HEK293 (cell line): ENCODE measurements around the gene CABLES2.

Experiments used
- CTCF ChIA-PET: fragments of 350-600 bp; formaldehyde crosslinking; extraction: SDS; loops from one replicate; lab custom pipeline; 2021; ENCODE audit warnings: antibody characterized with exemption; lab: Yijun Ruan, JAX
- POLR2A ChIA-PET: fragments of 300-600 bp; formaldehyde crosslinking; extraction: SDS; loops from one replicate; lab custom pipeline; 2020; ENCODE audit warnings: antibody characterized with exemption, inconsistent platforms; lab: Yijun Ruan, JAX
- H3K27ac ChIP-seq: fragments of 200-500 bp; sonication (Bioruptor generic); 2 replicates; pipeline ENCODE4 v1.5.1; 2014; ENCODE audit warnings: low read depth, low read length, control low read depth, inconsistent platforms; ENCODE audit errors: extremely low read depth
- H3K36me3 ChIP-seq, 2 experiments: fragments of 200-500 bp in 1 of 2; sonication (Bioruptor generic) in 1 of 2; 1 replicate in 1 of 2; 2 replicates in 1 of 2; pipeline ENCODE4 v1.5.1; 2014 to 2017; ENCODE audit warnings: inconsistent platforms in 2 of 2, low read length in 2 of 2; ENCODE audit not compliant: control insufficient read depth in 2 of 2, insufficient read depth in 1 of 2
- H3K4me1 ChIP-seq: fragments of 200-500 bp; sonication (Bioruptor generic); 2 replicates; pipeline ENCODE4 v1.5.1; 2014; ENCODE audit warnings: mild to moderate bottlenecking, low read length, inconsistent platforms; ENCODE audit not compliant: control insufficient read depth, insufficient read depth
- H3K4me3 ChIP-seq: 2 replicates; pipeline ENCODE4 v1.5.1; 2011; ENCODE audit warnings: low read depth, mild to moderate bottlenecking, control low read depth, low read length, moderate library complexity
- H3K9me3 ChIP-seq: fragments of 200-500 bp; sonication (Bioruptor generic); 2 replicates; pipeline ENCODE4 v1.5.1; 2014; ENCODE audit warnings: low read depth, low read length, inconsistent platforms; ENCODE audit not compliant: control insufficient read depth, insufficient read depth
- ATF2 ChIP-seq: fragments of 450-650 bp; formaldehyde crosslinking; IDR thresholded peaks from 2 replicates; pipeline ENCODE4 v1.5.1; 2016; ENCODE audit warnings: missing biosample characterization, missing genetic modification characterization, low read depth
- GLIS1 ChIP-seq: fragments of 450-650 bp; formaldehyde crosslinking; IDR thresholded peaks from 2 replicates; pipeline ENCODE4 v1.5.1; 2016; ENCODE audit warnings: missing biosample characterization, missing genetic modification characterization
- HIC1 ChIP-seq: fragments of 450-650 bp; formaldehyde crosslinking; IDR thresholded peaks from 2 replicates; pipeline ENCODE4 v1.5.1; 2016; ENCODE audit warnings: missing biosample characterization, missing genetic modification characterization
- SP7 ChIP-seq: fragments of 450-650 bp; formaldehyde crosslinking; IDR thresholded peaks from 2 replicates; pipeline ENCODE4 v1.5.1; 2016; ENCODE audit warnings: missing biosample characterization, missing genetic modification characterization
- ZBTB21 ChIP-seq: fragments of 450-650 bp; formaldehyde crosslinking; IDR thresholded peaks from 2 replicates; pipeline ENCODE4 v1.5.1; 2017; ENCODE audit warnings: missing biosample characterization, missing genetic modification characterization
- ZNF2 ChIP-seq: fragments of 450-650 bp; formaldehyde crosslinking; IDR thresholded peaks from 2 replicates; pipeline ENCODE4 v1.5.1; 2016; ENCODE audit warnings: missing biosample characterization, missing genetic modification characterization
- ZNF366 ChIP-seq: fragments of 450-650 bp; formaldehyde crosslinking; conservative IDR thresholded peaks from 2 replicates; pipeline ENCODE4 v1.5.1; 2016; ENCODE audit warnings: missing biosample characterization, missing genetic modification characterization
- ZNF391 ChIP-seq: fragments of 450-650 bp; formaldehyde crosslinking; IDR thresholded peaks from 2 replicates; pipeline ENCODE4 v1.5.1; 2016; ENCODE audit warnings: low read depth, missing biosample characterization, missing genetic modification characterization, borderline replicate concordance
- ZNF398 ChIP-seq: fragments of 450-650 bp; formaldehyde crosslinking; IDR thresholded peaks from 2 replicates; pipeline ENCODE4 v1.5.1; 2017; ENCODE audit warnings: missing biosample characterization, missing genetic modification characterization
- ZNF521 ChIP-seq: fragments of 450-650 bp; formaldehyde crosslinking; IDR thresholded peaks from 2 replicates; pipeline ENCODE4 v1.5.1; 2017; ENCODE audit warnings: missing biosample characterization, mild to moderate bottlenecking, missing genetic modification characterization
- ZNF747 ChIP-seq: fragments of 450-650 bp; formaldehyde crosslinking; IDR thresholded peaks from 2 replicates; pipeline ENCODE4 v1.5.1; 2016; ENCODE audit warnings: missing biosample characterization, missing genetic modification characterization
- ZXDB ChIP-seq: fragments of 450-650 bp; formaldehyde crosslinking; IDR thresholded peaks from 2 replicates; pipeline ENCODE4 v1.5.1; 2016; ENCODE audit warnings: missing biosample characterization, missing genetic modification characterization
- TF ChIP-seq, protein P1 (sequence below): fragments of 450-650 bp; formaldehyde crosslinking; IDR thresholded peaks from 2 replicates; pipeline ENCODE4 v1.5.1; 2016; ENCODE audit warnings: missing biosample characterization, missing genetic modification characterization
- TF ChIP-seq, protein P2 (sequence below): fragments of 450-650 bp; formaldehyde crosslinking; IDR thresholded peaks from 2 replicates; pipeline ENCODE4 v1.5.1; 2017; ENCODE audit warnings: missing biosample characterization, missing genetic modification characterization
- TF ChIP-seq, protein P3 (sequence below): fragments of 450-650 bp; formaldehyde crosslinking; IDR thresholded peaks from 2 replicates; pipeline ENCODE4 v1.5.1; 2016; ENCODE audit warnings: missing biosample characterization, missing genetic modification characterization
- TF ChIP-seq, protein P4 (sequence below): fragments of 450-650 bp; formaldehyde crosslinking; IDR thresholded peaks from 2 replicates; pipeline ENCODE4; 2016; ENCODE audit warnings: missing biosample characterization, missing genetic modification characterization
- TF ChIP-seq, protein P5 (sequence below): fragments of 450-650 bp; IDR thresholded peaks from 2 replicates; pipeline ENCODE4 v1.5.1; 2018; ENCODE audit warnings: missing biosample characterization, missing genetic modification characterization

The CABLES2 gene

GRCh38 chr20:62386383-62387218 is 20.5 kb downstream of the CABLES2 start, which contains the start of gene RPS21:
Gene RPS21, plus strand, starts transcription at chr20:62387103. Its CDS starts 236 bp downstream, at chr20:62387339.
- H3K4me1 ChIP-seq: peaks cover 5% of the 10 kb centered on the region; the same call in 1 of the 2 replicates
- peak within 1 kb of the TSS; percentile 93 for H3K4me3 ChIP-seq
- ChIA-PET POLR2A (interaction anchor here (0.6 to 2.1 kb wide), 20 partner anchors 9 to 1734 kb away, joined by 3 to 14 read pairs (median 6); partner anchors contain the start of genes ADRM1, COL9A3 and LSM14B), CTCF (interaction anchor here (0.6 to 1.3 kb wide), 5 partner anchors 23 to 904 kb away, joined by 3 to 4 read pairs (median 3); no protein-coding TSS in a partner anchor)
- H3K9me3 ChIP-seq: no peaks in the 10 kb centered on the region
- H3K27ac ChIP-seq: peak within 1 kb of the TSS; percentile 85
- H3K36me3 ChIP-seq: peaks cover 9 to 56% of the 10 kb centered on the region in 2 experiments
- TF ChIP-seq, protein P1, sequence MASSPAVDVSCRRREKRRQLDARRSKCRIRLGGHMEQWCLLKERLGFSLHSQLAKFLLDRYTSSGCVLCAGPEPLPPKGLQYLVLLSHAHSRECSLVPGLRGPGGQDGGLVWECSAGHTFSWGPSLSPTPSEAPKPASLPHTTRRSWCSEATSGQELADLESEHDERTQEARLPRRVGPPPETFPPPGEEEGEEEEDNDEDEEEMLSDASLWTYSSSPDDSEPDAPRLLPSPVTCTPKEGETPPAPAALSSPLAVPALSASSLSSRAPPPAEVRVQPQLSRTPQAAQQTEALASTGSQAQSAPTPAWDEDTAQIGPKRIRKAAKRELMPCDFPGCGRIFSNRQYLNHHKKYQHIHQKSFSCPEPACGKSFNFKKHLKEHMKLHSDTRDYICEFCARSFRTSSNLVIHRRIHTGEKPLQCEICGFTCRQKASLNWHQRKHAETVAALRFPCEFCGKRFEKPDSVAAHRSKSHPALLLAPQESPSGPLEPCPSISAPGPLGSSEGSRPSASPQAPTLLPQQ: peak; percentile 51; the same call in 1 of the 2 replicates
- peak; percentile 50 for TF ChIP-seq ZNF398 (tag by site-specific recombination)
- peak; percentile 61 for TF ChIP-seq ZXDB (tag by site-specific recombination)
- TF ChIP-seq ZNF2 (tag by site-specific recombination): 0 out of 2 replicates have a peak, but pooled peaks have one; percentile 15
- TF ChIP-seq, protein P2, sequence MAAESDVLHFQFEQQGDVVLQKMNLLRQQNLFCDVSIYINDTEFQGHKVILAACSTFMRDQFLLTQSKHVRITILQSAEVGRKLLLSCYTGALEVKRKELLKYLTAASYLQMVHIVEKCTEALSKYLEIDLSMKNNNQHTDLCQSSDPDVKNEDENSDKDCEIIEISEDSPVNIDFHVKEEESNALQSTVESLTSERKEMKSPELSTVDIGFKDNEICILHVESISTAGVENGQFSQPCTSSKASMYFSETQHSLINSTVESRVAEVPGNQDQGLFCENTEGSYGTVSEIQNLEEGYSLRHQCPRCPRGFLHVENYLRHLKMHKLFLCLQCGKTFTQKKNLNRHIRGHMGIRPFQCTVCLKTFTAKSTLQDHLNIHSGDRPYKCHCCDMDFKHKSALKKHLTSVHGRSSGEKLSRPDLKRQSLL (tag by site-specific recombination): no peak
- no peak for TF ChIP-seq ZNF391 (tag by site-specific recombination)
- TF ChIP-seq ZBTB21 (tag by site-specific recombination): peak; percentile 92
- no peak for TF ChIP-seq ZNF747
- TF ChIP-seq, protein P3, sequence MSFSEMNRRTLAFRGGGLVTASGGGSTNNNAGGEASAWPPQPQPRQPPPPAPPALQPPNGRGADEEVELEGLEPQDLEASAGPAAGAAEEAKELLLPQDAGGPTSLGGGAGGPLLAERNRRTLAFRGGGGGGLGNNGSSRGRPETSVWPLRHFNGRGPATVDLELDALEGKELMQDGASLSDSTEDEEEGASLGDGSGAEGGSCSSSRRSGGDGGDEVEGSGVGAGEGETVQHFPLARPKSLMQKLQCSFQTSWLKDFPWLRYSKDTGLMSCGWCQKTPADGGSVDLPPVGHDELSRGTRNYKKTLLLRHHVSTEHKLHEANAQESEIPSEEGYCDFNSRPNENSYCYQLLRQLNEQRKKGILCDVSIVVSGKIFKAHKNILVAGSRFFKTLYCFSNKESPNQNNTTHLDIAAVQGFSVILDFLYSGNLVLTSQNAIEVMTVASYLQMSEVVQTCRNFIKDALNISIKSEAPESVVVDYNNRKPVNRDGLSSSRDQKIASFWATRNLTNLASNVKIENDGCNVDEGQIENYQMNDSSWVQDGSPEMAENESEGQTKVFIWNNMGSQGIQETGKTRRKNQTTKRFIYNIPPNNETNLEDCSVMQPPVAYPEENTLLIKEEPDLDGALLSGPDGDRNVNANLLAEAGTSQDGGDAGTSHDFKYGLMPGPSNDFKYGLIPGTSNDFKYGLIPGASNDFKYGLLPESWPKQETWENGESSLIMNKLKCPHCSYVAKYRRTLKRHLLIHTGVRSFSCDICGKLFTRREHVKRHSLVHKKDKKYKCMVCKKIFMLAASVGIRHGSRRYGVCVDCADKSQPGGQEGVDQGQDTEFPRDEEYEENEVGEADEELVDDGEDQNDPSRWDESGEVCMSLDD (tag by site-specific recombination): peak; percentile 100
- TF ChIP-seq, protein P4, sequence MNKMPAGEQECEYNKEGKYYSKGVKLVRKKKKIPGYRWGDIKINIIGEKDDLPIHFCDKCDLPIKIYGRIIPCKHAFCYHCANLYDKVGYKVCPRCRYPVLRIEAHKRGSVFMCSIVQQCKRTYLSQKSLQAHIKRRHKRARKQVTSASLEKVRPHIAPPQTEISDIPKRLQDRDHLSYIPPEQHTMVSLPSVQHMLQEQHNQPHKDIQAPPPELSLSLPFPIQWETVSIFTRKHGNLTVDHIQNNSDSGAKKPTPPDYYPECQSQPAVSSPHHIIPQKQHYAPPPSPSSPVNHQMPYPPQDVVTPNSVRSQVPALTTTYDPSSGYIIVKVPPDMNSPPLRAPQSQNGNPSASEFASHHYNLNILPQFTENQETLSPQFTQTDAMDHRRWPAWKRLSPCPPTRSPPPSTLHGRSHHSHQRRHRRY: 0 out of 2 replicates have a peak, but pooled peaks have one; percentile 68
- TF ChIP-seq, protein P5, sequence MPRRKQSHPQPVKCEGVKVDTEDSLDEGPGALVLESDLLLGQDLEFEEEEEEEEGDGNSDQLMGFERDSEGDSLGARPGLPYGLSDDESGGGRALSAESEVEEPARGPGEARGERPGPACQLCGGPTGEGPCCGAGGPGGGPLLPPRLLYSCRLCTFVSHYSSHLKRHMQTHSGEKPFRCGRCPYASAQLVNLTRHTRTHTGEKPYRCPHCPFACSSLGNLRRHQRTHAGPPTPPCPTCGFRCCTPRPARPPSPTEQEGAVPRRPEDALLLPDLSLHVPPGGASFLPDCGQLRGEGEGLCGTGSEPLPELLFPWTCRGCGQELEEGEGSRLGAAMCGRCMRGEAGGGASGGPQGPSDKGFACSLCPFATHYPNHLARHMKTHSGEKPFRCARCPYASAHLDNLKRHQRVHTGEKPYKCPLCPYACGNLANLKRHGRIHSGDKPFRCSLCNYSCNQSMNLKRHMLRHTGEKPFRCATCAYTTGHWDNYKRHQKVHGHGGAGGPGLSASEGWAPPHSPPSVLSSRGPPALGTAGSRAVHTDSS (tag by site-specific recombination): no peak
- no peak for TF ChIP-seq ATF2
- TF ChIP-seq SP7 (tag by site-specific recombination): peak; percentile 64
- no peak for TF ChIP-seq ZNF521 (tag by site-specific recombination)
- no peak for TF ChIP-seq ZNF366 (tag by site-specific recombination)
- peak; percentile 93 for TF ChIP-seq GLIS1 (tag by site-specific recombination)
- TF ChIP-seq HIC1 (tag by site-specific recombination): peak; percentile 76
